NCI-H1930 (cell line): ENCODE data around the gene DRD2.

ENCODE experiments used
- DNase-seq, 2 experiments: peaks; one replicate each; lab custom pipeline; 2025; lab: John Stamatoyannopoulos, UW

DRD2 gene

DNA sequence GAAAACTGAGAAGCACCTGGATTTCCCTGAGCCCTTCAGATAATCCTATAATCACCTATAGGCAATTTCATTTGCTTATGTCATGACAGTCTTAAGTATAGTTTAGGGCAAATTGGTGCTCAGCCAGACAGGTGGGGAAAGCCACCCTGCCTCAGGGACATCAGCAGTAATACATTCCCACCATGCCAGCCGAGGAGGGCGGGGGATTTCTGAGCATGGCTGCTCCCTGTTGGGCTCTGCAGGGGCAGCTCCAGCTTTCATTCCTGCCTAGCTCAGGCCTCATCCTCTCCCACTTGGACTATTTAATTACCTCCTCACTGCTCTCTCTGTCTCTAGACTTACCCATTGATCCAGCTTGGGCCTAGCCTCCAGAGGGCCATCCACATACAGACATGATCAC is 9.0 kb upstream of the DRD2 start:
- DNase-seq = no peak

DNA sequence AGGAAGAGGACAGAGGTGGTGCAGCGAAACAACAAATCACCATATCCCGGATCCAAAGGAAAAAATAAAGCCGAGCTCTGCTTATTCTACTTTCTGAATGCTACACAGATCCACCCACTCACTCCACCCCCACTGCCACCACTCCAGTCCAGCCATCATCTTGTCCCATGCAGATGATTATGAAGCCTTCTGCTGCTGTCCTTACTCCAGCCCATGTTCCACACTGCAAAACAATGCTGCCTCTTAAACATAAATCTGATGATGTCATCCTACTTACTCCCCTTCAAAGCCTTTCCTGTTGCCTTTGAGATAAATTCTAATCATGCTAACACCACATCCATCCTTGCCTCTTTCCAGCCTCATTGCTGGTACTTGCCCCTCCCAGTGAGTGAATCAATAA is 6.5 kb upstream of the DRD2 start:
- no peak for DNase-seq

DNA sequence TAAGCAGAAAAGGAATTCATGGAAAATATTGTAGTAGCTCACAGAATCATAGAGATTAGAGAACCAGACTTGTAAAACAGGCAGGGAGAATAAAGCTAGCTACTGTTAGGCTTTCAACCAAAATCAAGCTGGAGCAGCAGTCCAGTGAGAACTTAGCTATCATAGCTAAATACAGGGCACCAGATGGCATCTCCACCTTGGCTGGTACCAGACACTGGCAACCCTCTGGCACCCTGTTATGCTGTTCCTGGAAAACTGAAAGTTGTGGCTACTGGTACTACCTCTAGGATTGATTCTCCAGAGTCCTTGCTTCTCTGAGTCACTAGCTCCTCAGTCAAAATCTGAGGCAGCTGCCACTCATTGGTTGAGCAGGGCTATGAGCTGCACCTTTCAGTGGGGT is 6.0 kb upstream of the DRD2 start:
- no peak for DNase-seq

DNA sequence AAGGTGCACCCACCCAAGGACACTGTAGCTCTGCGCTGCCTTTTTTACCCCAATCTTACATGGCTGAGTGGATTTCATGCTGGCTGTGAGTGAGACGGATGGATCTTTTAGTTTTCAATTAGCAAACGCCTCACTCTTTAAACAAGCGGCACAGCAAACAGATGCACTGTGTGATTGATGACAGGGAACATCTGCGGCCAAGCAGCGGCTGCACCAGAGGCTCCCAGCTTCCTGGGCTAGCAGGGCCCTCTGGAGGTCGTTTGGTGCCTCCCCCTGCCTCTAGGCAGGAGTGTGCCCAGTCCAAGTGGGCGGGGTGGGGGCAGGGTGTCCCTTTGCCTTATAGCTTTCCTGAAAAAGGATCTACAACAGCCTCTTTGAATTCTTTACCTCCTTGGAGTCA is 2.1 kb upstream of the DRD2 start:
- DNase-seq = no peak

DNA sequence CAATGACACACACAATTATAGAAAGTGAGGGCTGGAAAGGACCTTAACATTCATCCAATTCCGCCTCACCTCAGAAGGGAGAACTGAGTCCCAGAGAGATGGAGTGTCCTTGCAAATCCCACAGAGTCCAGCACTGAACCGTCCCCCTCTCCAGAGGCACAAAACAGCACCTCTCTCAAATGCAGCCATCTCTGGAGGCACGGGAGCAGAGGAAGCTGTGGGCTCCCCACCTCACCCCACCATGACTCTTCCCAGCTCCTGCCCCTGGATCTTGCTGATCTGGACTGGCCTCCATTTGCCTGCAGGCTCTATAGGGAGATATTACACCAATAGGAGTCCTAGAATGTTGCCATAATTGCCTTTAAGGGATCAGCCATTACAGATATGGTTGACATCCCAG is 1.4 kb upstream of the DRD2 start:
- no peak for DNase-seq

DNA sequence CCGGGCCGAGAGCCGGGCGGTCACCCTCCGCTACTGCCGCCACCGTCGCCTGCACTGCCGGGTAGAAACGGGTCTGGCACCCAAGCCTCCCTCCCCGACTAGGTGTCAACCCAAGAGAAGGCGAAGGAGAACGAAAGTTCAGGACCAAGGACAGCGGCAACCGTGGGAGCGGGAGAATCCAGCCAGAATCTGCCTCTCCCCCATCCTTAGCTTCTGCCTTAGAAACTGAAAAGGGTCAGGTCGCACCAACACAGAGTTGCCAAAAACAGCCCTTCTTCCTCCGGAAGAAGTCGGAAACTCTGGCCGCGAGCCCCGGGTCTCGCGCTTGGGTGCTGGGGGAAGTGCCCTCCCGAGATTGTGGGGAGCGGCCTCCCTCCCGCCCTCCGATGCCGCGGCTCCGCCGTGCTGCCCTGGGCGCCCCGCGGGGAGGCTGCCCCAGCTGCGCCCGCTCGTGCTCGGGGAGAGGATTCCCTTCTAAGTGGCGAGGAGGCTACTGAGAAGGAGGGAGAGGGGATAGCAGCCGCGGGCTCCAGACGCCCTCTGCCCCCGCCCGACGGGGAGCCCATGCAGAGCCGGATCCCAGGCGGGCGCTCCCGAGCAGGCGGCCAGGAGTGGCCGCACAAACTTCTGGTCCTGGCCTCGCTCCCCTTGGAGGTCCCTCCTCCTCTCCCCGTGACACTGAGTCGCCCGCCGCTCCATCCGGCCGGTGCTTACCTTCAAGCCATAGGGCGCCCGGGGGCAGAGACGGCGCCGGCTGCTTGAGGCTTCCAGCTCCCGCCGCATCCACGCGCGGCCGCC is 637 bp downstream of the DRD2 start:
- DNase-seq = no peak

DNA sequence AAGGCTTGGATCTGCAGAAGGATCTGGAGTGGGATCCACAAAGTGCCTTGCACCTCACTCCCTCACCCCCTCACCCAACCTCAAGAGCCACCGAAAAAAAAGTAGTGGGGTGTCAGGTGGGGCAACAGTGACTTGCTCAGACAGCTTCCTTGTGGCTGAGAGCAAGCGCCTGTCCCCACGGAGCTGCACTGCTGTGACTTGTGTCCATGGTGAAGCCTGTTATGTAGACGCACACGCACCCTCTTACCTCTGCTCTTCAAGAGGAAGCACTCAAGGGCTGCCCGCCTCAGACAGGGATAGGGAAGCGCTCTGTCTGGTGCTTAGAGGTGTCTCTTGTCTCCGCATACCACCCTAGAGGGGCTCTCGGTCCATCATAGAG is 1.2 kb downstream of the DRD2 start:
- no peak for DNase-seq

DNA sequence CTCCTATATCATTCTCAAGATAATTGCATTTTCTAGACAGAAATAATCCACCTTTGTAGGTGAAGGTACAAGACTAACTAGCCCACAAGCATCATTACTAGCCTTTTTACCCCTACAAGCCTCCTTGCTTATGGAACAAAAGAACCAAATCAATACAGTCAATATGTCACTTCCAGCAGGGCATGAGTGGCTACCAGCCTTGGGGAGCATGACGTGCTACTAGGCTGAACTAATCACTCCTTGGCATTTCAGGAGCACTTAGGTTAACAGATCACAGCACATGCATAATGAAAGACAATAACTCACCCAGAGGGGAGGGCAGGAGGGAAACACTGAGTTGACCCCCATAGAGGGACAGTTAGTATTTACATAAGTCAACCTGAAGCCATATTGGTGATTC is 2.7 kb downstream of the DRD2 start:
- DNase-seq = no peak

DNA sequence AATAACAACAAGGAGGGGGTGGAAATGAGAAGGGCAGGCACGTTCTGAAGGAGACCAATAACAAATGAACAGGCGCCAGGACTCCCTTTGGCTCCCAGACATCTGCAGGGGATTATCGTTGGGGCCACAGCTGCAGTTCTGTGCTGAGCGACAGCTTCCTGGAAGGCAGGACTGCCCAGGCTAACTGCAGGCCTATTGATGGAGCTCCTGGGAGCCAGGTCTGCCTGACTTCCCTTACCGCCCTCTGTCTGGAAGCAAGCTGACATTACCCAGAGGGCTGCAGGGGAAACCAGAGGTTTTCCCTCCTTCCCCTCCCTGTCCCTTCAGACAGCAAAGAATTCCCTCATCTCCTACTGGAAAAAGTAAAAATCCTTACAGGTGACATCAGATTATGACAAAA is 5.0 kb downstream of the DRD2 start:
- DNase-seq = no peak

DNA sequence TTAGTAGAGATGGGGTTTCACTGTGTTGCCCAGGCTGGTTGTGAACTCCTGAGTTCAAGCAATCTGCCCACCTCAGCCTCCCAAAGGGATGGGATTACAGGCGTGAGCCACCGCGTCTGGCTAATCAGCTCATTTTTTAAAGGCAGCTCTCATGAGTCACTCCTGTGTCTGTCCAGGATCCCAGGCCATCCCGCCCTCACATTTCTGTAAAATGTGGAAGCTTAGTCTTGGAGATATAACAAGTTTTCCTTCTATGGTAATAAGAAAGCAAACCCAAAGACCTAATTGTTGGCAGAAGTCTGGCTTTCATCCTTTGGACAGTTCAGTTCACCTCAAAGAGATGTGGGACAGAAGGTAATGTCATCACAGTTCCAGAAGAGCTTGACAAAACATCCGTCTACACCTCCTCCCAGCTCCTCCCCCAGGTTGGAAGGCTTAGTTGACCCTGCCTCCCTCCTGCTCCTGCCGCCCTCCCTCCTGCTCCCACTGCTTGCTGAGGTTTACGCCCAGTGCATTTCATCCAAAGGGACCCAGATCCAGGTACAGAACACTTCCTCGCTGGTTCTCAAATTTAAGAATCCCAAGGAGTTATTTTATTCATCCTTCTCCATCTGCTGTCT is 6.4 kb downstream of the DRD2 start:
- no peak for DNase-seq

DNA sequence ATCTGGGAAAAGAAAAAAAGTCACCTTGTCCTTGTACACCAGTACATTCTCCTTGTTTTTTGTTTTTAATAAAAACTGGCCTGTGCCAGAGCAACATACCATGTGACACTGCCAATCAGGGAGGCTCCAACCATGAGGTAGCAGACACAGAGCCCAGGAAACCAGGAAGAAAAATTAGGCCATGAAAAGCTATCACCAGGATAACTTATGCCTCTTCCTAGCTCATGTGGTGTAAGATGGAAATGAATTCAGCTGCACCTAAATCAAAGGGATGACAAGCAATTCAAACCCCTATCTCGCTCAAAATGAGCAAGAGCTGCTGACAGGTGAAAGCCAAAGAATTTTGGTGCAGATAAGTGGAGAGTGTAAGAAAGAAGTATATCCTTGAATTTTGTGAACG is 7.7 kb downstream of the DRD2 start:
- DNase-seq = no peak

DNA sequence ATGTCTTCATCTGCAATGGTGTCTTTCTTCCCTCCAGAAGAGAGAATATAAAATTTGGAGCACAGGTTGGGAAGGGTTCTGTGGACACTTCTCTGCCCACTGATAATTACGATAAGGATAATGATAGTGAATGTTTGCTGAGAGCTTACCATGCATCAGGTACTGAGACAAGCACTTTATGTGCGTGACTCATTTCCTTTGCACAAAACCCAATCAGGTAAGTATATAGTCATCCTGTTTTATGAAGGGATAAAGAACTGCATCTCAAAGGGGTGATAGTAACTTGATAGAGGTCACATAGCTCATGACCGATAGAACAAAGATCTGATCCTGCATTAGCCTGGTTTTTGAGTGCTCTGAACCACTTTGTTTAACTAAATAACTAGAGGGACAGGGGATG is 9.4 kb downstream of the DRD2 start:
- DNase-seq = no peak

DNA sequence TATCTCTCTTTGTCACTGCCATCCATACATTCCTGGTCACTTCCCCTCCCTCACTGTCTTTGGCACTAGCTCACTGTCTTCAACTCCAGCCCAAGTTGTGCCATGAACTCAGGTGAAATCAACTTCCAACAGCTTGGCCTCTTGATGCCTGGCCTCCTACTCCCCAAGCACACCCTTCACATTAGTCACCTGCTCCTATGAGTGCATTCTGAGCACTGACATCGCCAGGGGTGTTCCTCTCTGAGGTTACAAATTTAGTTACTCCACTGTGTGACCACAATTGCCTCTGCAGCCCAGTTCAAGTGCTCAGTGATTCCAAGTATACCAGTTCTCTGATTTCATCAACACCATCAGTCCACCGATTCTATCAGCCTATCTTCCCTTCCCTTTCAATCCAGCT is 10.8 kb downstream of the DRD2 start:
- no peak for DNase-seq

DNA sequence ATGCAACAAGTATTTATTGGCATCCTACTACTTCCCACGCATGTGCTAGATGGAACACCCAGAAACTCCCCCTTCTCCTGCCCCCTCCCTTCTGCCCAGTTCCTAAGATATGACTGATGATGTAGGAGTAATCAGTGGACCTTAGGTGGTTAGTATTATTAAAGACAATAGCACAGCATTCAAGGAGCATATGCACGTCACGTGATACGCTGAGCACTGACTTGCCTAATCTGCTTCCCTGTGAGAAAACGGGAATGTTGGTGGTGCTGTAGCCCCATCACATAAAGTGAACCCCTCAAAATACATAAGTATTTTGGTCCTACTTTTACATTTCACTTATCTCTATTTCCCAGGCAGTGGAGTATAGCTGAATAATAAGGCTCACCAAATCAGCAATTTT is 12.4 kb downstream of the DRD2 start:
- DNase-seq = no peak

DNA sequence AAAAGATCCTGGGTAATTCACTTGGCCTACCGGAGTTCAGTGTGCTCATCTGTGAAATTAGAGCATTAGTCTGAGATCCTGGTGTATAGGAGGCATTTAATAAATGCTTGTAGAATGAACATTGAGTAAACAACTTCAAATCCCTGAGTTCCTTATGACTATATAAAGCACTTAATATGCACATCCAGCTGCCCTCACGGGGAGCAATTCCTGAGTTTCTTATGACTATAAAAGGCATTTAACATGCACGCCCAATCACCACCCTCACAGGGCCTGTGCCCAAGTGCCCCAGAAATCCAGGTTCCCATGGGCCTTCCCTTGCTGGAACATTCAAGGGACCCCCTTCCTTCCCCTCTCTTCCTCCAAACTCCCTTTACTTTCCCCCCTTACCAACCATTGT is 13.6 kb downstream of the DRD2 start:
- DNase-seq = no peak

DNA sequence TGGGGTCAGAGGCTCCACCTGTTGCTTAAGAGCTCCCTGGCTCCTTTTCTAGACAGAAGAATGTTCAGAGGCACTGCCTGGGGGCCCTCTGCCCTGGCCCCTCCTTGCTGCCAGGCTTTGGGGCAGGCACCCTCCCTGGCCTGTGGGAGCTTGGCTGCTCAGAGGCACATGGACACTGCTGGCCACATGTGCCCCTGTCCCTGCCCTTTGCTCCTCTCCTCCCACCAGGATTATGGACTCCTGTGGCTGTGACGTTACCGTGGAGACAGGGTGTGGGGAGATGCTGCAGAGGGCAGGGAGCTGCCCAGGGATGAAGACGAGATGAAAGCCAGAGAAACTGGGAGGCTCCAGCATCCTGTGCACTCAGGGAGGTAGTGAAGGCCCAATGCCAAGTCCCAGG is 14.7 kb downstream of the DRD2 start:
- DNase-seq = no peak

DNA sequence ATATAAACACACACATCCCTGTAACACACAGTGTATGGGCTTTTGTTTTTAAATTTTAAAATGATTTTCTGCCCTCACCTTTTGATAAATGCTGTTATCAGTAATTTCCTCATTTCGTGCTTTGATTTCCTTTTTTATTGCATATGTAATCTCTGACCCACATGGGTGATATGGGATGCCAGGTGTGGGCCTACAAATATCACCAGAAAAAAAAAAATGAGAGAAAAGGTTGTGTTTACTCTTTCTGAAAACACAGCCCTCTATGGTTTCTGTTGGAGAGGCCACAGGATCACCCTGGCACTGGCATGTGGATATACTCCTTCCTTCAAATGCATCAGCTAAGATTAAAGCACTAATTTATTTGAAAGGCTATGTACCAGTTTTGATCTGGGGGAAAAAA is 17.0 kb downstream of the DRD2 start:
- DNase-seq = no peak

DNA sequence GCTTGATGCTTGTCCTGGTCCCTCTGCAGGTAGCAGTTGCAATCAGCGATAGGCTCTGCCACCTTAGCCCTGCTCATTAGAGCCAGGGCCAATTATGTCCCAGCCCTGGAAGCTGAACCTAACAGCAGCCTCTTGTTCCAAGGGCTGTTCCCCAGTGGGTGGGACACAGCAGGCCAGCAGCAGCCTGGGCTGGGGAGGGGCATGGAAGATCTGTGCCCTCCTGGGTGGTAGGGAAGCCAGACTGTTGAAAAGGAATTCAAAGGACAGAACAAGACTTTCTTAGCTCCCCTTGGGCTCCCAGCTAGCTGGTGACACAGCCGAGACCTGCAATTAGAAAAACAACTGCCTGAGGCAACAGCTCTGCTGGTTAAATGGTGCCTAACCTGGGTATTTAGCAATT is 17.4 kb downstream of the DRD2 start:
- DNase-seq = no peak

DNA sequence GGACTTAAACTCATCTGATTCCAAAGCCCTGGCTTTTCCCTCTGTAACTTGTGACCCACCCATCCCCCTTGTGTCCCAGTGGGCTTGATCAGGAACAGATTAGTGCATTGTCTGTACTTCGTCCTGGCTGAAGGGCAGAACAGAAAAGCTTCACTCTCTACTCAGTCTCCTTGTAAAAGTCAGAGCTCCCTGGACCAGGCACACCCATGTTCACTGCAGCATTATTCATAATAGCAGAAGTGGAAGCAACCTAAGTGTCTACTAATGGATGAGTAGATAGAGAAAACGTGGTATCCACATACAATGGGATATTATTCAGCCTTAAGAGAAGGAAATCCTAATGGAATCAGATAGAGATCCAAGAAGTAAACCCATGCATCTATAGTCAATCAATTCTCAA is 20.7 kb downstream of the DRD2 start:
- no peak for DNase-seq

DNA sequence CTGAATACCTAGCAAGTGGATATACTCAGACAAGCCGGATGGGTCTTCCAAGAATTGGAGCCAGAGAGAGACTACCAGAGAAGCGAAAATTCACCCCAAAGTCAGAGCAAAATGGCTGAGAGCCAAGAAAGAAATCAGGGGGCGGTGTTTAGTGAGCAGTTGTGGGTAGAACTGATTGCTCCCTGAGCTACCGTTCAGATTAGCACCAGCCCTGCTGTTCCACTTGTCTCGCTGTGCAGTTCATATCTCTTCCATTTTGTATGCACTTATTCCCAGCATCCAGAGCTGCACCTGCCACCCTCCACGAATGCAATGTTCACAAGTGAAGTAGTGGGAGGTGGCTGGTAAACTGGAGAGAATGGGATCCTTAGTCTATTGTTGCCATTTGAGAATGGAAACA is 25.5 kb downstream of the DRD2 start:
- DNase-seq = no peak

DNA sequence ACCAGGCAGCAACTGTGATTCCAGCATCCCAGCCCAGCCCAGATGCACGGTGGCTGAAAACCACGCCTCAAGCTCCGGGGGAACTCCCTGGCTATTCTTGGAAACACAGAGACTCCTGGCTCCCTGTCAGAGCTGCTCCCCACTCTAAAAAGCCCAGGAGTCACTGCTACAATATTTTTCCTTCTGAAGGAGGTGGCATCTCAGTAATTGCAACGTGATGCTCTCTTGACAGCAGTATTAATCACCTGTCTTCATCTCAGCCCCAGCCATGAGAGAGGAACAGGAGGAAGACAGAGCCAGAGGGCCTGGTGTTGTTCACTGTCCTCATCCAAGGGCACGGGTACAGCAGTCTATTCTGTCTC is 26.9 kb downstream of the DRD2 start:
- no peak for DNase-seq

DNA sequence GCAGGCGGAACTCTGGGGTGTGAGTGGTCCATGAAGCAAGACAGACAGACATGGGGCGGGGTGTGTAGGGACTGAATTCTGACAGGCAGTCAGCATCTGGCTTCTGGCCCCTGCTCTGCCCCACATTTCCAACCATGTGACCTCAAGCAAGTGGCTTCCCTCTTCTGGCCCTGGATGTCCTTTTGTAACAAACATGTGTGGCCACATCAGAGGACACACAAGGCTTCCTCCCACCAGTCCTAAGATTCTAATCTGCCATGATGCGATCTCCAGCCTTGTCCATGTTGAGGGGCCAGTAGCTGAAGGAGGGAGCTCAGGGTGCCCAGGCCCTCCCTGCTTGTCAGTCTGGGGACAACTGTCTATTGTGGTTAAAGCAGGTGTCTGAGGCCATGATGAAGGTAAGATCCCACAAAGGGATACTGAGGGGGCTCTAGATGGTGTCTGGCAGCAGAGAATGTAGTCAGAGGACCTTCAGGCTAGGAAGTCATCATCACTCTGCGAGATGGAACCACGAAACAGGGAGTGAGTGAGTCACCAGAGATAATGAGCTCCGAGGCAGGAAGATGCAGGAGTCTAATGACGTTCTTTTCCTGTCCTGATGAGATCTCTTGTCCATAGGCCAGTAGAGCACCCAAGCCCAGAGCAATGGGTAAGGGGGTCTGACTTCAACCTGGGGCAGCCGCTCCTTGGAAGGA is 27.4 kb downstream of the DRD2 start:
- DNase-seq = no peak

DNA sequence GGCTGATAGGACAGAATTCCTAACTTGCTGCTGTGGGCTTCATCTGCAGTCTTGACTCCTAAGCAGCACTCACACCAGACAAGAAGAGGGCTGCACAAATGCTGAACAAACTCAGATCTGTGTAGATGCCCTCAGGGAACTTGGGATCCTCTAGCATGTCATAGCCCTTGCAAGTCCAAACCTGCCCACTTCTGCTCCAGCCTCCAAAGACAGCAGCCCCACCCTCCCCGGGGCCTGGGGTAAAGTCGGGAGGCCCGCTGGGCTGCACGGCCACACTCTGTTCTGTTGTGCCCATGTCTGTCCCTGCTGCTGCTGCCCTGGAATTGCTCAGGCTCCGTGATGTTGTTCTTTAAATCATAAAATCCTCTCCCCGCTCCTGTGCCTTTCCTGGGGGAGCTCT is 28.3 kb downstream of the DRD2 start:
- DNase-seq = no peak

DNA sequence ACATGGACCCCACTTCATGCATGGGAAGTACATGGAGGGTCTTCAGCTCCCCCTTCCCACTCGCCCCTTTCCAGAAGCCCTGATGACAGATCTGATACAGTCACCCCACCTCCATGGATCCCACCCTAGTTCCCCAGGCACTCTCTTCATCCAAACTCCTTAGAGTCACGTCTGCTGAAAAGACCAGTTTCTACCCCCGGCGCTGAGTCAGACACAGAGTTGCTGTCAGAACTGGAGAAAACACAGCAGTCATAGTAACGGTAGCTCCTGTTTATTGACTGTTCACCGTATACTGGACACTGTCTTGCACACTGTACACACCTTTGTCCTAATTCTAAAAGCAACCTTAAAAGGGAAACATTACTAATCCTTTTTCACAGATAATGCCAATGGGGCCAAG is 29.1 kb downstream of the DRD2 start:
- DNase-seq = no peak
